ENCODE data around the gene ABCB9. TPM values are rescaled to one million over a fixed set of nuclear protein-coding genes. Genes with fewer than 3 reads are reported as not detected.

Gene ABCB9
- total RNA-seq, 6 donors from 2014 or later = 2.1 to 9.9 (median 4.3) TPM

- peak in 1 of 2 donors; percentile 69 for ATAC-seq (ENCODE audit: low FRiP score in 2 of 2)
- Histone ChIP-seq H3K9me3 (no peaks in the 10 kb centered on the region), H3K27me3 (no peaks in the 10 kb centered on the region), H3K4me3 (no peak overlapping the region), H3K27ac (peak overlapping the region in 2 of 4 donors; percentile 38 to 75), H3K36me3 (peaks cover 0 to 3% (median 0%) of the 10 kb centered on the region in 4 donors), H3K4me1 (peaks cover 54 to 93% (median 76%) of the 10 kb centered on the region in 4 donors)
- DNase-seq = no peak
- WGBS, 2 donors = 73 to 80% methylated on average over 10 of the region's 10 CpGs
- TF ChIP-seq POLR2A (IDR thresholded peaks at IDR 0.05) = no peak
- TF ChIP-seq EP300 (IDR thresholded peaks at IDR 0.05) = no peak
- no peak for TF ChIP-seq POLR2AphosphoS5 (IDR thresholded peaks at IDR 0.05)
- TF ChIP-seq CTCF (IDR thresholded peaks at IDR 0.05) = no peak
Measured at GRCh38 chr12:122880155-122880667, 86.1 kb downstream of the ABCB9 start.

Small RNA genes within 50 kb of the gene (small RNA-seq; reads per million reads assigned to genes)
- gene ARL6IP4 (0 to 0.13 (median 0) reads per million in 4 donors), gene MIR4304 (0 reads per million in 4 donors)

Other genes with a start within 250 kb of the ABCB9 start
- gene HCAR3, start 249.7 kb downstream of the ABCB9 start, total RNA-seq = 1 to 10 TPM; 1.0 to 8.0 (median 3.0) TPM
- 1 to 10 TPM in 2 of 6 donors, under 1 TPM in 4; 0.33 to 6.3 (median 0.71) TPM for gene HCAR1, start 235.6 kb downstream of the ABCB9 start, total RNA-seq
- gene DENR, start 213.6 kb downstream of the ABCB9 start, total RNA-seq = 10 to 100 TPM in 5 of 6 donors, 1 to 10 TPM in 1; 8.8 to 30.3 (median 23.6) TPM
- gene CCDC62, start 191.9 kb downstream of the ABCB9 start, total RNA-seq = 1 to 10 TPM in 1 of 6 donors, under 1 TPM in 3, not detected in 2; 0.30 to 1.0 (median 0.64) TPM
- gene HIP1R, start 131.0 kb downstream of the ABCB9 start, total RNA-seq = 100 to 1,000 TPM in 1 of 6 donors, 10 to 100 TPM in 5; 34.2 to 137 (median 46.9) TPM
- gene VPS37B, start 70.3 kb downstream of the ABCB9 start, total RNA-seq = 10 to 100 TPM; 41.2 to 93.2 (median 64.0) TPM
- gene OGFOD2, start 8.8 kb upstream of the ABCB9 start, total RNA-seq = 10 to 100 TPM in 5 of 6 donors, 1 to 10 TPM in 1; 8.1 to 44.0 (median 17.6) TPM
- 100 to 1,000 TPM; 163 to 248 (median 187) TPM for gene ARL6IP4, start 14.2 kb upstream of the ABCB9 start, total RNA-seq
- 10 to 100 TPM; 17.5 to 56.6 (median 29.4) TPM for gene PITPNM2, start 184.6 kb upstream of the ABCB9 start, total RNA-seq

Data from upper lobe of left lung (tissue), 6 donors.